Central memory CD4-positive, alpha-beta T cell (primary cell): ENCODE results near the gene PARVA.
A peak's percentile ranks its signal among the peaks of the same experiment; 100 is the strongest.
"Not testable (repeated sequence)": the region's sequence is repeated elsewhere in the genome, so short reads cannot be mapped to it uniquely, and the experiment has no call there.

Source experiments
- DNase-seq: peaks from one replicate; pipeline ENCODE4 v3.0.0; 2022
- total RNA-seq, 3 experiments: gene quantifications; one replicate each; lab custom pipeline; 2026; lab: John Stamatoyannopoulos, UW

The PARVA gene, protein sequence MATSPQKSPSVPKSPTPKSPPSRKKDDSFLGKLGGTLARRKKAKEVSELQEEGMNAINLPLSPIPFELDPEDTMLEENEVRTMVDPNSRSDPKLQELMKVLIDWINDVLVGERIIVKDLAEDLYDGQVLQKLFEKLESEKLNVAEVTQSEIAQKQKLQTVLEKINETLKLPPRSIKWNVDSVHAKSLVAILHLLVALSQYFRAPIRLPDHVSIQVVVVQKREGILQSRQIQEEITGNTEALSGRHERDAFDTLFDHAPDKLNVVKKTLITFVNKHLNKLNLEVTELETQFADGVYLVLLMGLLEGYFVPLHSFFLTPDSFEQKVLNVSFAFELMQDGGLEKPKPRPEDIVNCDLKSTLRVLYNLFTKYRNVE
- total RNA-seq, result 0.04 to 2.5 (median 0.27) reads per million in 3 experiments

DNA sequence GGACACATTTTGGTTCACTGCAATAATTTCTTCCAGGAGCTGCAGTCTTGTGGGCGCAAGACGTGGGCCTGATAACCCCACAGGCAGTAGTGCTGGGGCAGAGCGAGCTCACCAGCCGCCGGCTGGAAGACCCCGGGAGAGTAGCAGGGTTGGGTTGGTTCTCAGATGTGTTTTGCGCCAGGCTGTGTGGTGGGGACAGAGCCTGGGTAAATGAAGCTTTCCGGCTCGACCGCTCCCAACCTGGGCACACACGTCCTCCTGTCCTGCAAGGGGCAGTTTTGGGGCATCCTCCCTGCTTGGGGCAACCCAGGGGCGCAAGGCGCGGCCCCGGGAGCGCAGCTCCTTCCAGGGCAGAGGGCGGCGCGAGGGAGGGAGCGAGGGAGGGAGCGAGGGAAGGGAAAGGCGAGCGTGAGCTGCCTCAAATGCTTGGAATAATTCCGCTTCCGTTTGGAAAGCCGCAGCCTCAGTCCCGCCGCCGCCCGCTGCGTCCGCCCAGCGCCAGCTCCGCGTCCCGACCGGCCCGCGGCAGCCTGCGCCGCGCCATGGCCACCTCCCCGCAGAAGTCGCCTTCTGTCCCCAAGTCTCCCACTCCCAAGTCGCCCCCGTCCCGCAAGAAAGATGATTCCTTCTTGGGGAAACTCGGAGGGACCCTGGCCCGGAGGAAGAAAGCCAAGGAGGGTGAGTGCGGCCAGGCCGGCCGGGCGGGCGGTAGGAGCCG is at the start of gene PARVA:
PARVA (plus strand) TSS at position 466 of the 718 bp plus-strand sequence; CDS start at position 543, 77 bp downstream.
- DNase-seq, result no peak

DNA sequence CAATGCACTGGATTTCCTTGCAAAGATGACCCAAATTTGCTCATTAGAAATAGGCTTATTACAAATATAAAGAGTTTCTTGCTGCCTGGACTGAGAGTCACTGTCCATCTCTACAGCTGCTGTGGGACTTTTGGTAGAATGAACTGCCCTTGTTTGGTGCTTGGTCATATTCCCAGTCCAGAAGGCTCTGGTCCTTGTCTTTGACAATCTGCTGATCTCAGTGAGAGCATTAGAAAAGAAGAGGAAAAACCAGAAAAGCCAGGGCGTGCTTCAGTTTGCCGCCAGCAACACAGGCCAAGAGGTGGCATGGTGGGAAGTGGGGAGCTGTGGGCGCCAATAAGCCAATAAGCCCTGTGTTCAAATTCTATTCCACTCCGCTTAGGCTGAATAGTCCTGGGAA is 48.2 kb upstream of the PARVA start:
- DNase-seq, result no peak

DNA sequence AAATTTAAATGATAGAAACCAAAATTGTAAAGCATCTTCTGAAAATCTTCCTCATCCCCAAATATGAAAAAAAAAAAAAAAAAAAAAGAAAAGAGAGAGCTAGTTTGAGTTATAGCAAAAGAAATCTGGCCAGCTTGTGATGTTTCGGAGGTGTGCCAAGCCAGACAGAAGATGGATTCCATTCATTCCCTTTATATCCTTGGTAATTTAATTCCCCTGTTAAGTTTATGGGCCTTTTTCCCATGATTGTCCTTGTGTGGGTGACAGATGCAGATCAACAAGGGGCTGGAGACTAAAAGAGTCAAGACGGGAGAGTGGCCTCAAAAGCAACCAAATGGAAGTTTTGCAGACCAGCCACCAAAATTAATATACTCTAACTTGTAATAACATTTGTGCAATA is 47.6 kb upstream of the PARVA start:
- DNase-seq, result no peak

DNA sequence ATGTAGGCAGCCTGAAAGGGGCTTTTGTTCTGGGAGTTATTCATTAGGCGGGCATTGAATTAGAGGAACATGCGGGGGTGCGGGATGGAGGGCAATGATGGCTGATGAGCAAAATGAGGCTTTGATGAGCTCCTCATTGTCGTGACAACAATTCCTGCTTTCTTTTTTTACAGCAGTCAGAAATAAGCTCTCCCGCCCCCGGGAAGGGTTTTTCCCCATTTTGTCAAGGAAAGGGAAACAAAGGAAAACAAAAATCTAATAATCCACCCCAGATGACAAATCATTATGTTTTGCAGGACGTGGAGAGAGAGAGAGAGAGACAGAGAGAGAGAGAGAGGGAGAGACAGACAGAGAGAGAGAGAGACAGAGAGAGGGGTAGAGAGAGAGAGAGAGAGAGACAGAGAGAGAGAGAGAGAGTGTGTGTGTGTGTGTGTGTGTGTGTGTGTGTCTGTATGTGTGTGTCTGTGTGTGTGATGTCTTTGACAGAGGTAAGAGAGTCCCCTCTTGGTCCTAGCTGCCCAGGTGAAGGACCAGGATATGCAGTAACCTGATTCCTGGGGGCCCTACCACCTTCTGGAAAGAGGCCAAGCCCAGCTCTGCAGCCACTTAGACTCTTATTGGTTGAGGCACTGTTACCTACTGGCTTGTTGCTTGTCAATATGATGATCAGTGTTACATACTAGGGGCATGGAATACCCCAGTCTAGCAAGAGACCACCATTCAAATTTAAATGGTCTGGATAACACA is 46.7 kb upstream of the PARVA start:
- no peak for DNase-seq

DNA sequence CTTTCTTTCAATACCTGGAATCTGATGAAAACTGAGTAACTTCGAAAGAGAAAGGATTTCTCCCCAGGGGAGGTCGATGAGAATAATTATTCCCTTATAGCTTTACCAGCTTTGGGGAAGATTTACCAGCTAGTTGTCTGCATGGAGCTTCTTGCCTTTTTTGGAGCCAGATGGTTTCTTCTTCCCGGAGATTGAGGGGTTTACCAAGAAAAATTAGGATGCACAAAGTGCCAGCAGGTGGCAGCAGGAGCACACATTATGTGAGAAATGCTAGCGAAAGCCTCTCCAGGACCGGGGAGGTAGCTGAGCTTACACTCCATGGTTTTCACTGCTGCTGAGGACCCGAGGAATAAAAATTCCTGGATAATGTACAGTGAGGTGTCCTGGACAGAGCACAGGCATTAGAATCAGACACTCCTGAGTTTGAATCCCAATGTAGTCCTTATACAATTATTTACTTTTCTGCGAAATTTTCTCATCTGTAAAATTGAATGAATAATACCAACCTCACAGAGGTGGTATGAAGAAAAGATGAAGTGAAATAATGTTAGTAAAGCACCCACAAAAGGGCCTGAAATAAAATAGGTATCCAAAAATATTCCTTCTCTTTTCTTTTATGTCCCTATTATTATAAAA is 46.0 kb upstream of the PARVA start:
- DNase-seq, result peak; percentile 58

DNA sequence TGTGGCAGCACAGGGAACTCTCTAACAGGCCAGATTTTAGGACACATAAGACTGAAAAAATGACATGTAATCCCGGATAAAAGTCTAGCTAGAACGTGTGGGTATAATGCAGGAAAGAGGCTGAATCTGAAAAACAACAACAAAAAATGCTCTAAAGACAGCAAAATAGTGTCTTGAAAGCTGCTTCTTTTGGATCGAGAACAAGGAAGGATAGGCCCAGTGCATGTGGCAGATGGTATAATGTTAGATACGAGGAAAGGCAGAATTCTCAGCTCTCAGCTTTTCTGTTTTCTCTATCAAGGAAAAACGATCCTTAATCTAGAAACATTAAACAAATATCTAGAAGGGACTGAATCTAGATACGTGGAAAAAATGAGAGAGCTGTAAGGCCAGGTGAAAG is 33.8 kb upstream of the PARVA start:
- DNase-seq, result no peak

DNA sequence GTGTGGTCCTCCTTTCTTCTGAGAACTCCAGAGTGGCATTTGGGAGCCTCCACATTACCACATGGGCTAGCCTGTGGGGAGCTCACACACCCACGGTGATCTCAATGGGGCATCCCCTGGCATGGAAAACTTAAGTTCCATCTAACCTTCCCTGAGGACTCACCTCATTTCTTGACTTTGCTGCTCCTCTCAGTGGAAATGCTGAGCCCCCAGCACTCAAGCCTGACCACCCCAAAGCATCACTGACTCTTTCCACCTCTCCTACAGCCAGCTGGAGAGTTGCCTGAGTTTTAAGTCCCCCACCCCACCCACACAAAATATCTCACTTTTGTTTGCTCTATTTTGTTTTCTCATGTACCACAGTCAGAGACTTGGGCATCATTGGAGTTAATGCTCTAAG is 23.8 kb upstream of the PARVA start:
- no peak for DNase-seq

DNA sequence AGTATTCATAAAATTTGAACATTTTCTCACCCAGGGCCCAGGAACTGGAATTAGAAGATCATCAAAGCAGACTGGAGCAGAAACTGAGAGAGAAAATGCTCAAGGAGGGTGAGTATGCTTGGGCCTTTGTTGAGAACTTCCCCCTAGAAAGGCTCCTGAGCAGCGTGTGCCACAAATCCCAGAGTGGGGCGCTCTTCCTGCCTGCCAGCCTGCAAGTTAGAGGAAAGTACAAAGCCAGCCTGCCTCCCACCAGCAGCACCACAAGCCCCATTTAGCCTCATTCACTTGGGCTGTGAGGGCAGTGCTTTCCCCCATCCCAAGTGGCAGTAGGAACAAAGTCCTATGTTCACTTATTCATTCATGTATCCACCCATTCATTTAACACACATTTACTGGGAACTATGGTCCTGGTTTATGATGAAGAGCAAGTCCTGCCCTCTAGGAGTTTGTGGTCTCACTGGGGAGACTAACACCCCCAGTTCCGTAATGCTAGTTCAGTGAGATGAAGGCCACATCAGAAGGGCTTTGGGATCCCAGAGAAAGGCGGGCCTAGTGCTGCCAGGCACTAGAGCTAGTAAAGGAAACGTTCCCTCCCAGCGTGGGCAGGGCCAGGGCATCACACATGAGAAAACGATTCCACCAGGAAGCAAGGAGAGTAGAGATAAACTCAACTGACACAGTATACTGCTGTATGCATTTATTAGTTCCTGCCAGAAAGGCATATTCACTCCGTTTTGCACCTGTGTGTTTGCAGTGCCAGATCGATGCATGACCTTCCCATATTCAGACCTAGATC is 22.4 kb upstream of the PARVA start:
- no peak for DNase-seq

DNA sequence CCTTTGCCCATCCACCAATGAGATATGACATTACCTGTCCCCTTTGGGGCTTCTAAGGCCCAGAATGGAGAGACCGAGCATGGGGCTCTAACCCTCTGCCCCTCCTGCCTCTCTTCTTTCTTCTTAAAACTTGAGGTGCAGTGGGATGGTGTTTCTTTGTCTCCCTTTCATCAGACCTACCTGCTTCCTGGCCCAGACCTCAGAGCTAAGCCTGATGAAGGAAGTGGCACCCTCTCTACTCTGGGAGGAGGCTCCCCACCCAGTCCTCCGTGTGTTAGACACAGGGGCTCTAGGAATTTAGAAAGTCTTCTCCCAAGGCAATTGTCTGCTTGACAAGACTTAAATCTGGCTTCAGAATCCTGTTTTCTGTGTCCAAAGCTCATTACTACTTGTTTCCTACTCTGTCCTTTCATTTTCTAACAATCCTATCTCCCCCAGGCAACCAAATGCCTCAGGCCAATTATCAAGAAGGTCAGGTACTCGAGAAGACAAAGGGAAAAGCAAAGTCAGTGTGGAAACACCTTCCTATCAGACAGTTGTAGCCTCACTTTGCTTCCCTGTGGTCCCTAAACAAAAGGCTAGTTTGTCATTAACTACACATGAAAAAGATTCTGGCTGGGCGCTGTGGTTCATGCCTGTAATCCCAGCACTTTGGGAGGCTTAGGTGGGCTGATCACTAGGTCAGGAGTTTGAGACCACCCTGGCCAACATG is 20.3 kb upstream of the PARVA start:
- DNase-seq, result peak; percentile 24

DNA sequence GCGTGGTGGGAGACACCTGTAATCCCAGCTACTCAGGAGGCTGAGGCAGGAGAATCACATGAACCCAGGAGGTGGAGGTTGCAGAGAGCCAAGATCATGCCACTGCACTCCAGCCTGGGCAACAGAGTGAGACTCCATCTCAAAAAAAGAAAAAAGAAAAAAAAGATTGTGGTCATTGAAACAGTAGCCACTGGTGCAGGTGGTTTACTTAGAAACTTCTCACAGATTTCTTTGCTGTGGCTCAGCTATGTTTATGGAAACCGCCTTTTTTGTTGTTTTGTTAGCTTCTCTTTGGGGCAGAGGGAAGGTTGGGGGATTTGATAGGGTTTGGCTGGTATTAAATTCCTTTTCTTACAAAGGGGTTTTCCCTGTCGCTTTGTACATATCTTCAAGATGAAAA is 19.7 kb upstream of the PARVA start:
- DNase-seq, result not testable (repeated sequence)

DNA sequence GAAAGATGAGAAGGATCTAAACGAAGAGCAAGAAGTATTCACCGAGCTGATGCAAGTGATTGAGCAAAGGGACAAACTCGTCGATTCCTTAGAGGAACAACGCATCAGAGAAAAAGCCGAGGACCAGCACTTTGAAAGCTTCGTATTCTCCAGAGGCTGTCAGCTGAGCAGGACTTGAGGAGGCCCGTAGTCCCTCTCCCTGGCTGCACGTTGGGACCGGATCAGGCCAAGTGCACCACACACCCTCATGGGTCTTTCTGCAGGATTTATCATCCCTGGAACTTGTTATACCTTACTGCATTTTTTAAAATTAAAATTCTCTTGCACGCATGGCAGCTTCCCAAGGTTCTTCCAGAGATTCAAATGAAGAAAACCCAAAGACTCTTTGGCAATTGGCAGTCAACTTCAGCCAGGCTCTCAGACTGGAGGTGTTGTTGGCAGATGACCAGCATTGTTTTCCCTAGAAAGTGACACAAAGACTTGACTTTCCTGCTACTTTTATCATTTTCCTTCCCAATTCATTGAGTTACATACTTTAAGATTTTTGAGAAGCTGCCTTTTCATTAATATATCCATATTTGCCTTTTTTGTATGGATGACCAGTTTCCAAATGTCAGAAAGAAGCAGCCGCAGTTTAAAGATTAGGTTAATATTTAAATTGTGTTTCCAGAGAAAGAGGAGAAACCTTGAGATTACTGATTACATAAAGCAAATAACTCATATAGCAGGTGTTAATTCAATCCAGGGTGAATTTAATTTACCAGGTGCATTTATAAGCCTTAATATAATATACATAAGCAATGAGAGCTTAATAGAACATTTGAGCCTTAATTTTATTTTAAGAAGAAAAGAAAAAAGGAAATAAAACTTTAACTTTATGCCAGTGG is 18.8 kb upstream of the PARVA start:
- no peak for DNase-seq

DNA sequence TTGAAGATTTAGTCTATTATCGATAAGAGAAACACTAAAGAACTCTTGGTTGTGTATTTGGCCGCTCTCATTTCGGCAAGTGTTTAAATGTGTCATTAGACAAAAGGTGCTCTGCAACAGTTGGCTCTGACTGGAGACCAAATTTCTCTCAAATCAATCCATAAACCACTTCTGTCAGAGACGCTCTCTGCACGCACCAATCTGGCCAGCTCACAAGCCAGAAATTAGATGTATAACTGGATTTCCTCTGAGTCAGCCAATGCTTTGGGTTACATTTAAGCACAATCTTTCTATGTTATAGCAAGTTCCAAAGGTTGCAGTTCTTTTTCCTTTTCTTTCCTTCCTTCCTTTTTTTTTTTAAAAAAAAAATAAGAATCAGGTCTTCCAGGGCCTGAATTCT is 17.6 kb upstream of the PARVA start:
- DNase-seq, result no peak

DNA sequence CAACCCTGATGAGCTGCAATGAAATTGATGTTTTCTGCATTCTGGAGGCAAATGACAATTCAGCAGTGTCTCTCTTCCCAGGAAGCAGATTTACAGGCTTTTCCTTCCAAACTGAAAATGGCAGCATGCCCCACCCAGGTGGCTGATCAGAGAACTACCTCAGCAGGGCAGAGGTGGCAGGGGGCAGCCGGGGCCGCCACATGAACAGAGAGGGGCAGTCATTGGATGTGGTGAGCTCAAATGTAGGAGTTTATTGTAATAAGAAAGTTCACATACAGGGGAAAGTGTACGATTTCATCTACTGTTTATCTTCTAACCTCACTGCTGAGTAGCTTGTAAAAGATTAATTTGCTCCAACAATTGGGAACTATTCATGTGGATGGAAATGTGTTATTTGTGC is 15.7 kb upstream of the PARVA start:
- no peak for DNase-seq

DNA sequence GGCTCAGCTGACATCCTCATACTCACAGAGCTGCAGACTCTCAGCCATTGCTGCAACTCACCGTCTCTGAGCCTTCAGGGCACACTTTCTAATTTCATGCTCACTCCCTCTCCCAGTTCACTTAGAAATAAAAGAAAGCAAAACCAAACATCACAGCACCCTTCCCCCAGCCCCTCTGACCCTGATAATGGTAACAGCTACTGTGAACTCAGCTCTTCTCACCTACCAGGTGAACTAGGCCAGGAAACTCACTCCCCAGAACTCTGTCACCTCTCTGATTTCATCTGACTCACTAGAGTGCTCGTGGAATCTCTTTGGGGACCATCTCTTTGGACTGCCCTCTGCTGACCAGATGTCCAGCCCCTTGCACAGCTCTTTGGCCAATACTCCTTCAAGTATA is 14.5 kb upstream of the PARVA start:
- peak; percentile 19 for DNase-seq

DNA sequence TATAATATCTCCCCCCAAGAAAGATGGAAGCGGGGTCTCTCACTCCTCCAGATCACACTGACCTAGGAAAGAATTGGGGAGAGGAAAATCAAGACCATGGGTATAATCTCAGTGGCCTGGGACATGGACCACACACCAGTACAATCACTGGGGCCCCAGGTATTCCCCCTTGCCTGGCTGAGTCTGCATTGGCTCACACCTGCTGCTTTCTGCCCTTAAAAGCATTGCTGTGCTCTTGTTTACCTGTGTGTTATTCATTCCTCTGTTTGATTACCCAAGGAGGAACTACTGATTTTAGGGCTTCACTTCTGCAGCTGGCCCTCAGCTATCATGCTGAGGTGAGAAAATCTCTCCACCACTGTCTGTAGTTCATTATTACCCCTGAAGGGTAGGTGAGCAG is 14.0 kb upstream of the PARVA start:
- DNase-seq, result no peak

DNA sequence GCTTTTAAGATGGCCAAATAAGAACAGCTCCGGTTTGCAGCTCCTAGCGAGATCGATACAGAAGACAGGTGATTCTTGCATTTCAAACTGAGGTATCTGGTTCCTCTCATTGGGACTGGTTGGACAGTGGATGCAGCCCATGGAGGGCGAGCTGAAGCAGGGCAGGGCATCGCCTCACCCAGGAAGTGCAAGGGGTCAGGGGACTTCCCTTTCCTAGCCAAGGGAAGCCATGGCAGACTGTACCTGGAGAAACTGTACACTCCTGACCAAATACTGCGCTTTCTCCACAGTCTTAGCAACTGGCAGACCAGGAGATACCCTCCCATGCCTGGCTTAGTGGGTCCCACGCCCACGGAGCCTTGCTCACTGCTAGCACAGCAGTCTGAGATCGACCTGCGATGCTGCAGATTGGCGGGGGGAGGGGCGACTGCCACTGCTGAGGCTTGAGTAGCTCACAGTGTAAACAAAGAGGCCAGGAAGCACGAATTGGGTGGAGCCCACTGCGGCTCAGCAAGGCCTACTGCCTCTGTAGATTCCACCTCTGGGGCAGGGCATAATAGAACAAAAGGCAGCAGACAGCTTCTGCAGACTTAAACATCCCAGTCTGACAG is 11.3 kb upstream of the PARVA start:
- DNase-seq, result peak; percentile 73

DNA sequence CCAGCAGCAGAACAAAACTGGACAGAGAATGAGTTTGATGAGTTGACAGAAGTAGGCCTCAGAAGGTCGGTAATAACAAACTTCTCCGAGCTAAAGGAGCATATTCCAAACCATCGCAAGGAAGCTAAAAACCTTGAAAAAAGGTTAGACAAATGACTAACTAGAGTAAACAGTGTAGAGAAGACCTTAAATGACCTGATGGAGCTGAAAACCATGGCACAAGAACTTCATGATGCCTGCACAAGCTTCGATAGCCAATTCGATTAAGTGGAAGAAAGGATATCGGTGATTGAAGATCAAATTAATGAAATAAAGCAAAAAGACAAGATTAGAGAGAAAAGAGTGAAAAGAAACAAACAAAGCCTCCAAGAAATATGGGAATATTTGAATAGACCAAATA is 10.3 kb upstream of the PARVA start:
- not testable (repeated sequence) for DNase-seq

DNA sequence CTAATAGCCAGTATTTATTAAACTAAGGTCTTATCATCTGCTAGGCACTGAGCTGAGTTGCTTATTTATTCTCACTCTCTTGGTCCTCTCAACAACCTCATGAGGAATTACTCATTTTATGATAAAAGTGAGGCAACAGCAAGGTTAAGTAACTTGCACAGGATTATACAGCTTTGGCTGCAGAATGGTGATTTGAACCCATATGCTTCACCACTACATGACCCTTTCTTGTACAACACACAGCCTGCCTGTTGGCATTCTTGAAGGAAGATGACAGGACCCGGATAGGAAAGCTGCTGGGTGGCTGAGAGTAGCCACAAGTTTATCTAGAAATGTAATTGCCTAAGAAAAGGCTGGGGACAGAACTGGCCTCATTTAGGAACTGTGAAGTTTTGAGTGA is 5.3 kb upstream of the PARVA start:
- DNase-seq, result no peak

DNA sequence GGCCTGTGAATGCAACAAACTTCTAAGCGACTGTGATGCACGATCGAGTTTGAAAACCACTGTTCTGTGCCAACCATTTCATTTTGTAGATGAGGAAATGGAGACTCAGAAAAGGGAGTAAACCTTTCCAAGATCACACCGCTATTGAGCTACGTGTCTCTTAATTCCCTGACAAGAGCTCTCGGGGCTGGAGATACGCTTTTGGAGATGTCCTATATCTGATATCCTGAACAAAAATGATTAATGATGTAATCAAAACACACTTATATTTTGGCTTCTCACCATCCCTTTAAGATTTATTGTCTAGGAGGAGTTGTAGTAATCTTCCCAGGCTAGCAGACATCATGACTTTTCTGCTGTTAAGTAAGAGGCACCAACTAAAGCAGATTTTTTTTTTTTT is 1.7 kb upstream of the PARVA start:
- DNase-seq, result no peak
